K562 (cell line): Measurements from ENCODE around the gene DNAAF6.

Experiments
- CBFB ChIP-seq: sonication (generic); formaldehyde crosslinking; IDR thresholded peaks from 2 replicates; pipeline ENCODE4 v1.4.0; 2020; ENCODE audit warnings: mild to moderate bottlenecking, missing genetic modification reagents
- EZH2 ChIP-seq: IDR thresholded peaks from 2 replicates; pipeline ENCODE4 v1.6.1; 2012; ENCODE audit warnings: low read depth, mild to moderate bottlenecking, inconsistent platforms, low read length, borderline replicate concordance
- HIVEP1 ChIP-seq: fragments of 250-450 bp; sonication (Bioruptor Pico); IDR thresholded peaks from 2 replicates; pipeline ENCODE4 v1.4.0; 2020; ENCODE audit warnings: mild to moderate bottlenecking
- MYC ChIP-seq, 2 experiments: fragments of 250-450 bp in 1 of 2; sonication (Bioruptor Pico) in 1 of 2; IDR thresholded peaks; 2 replicates each; pipeline versions ENCODE4 v1.5.1 to v1.6.1; 2012 to 2021; ENCODE audit warnings: low read depth in 2 of 2, borderline replicate concordance in 1 of 2, improper control_type of control experiment in 1 of 2, low read length in 1 of 2, mild to moderate bottlenecking in 1 of 2, moderate library complexity in 1 of 2
- POLR2AphosphoS5 ChIP-seq: IDR thresholded peaks from 2 replicates; pipeline ENCODE4 v1.6.1; 2011; ENCODE audit warnings: mild to moderate bottlenecking, low read depth, low read length, moderate library complexity; ENCODE audit not compliant: control insufficient read depth, insufficient read depth
- ZFX ChIP-seq: sonication (generic); formaldehyde crosslinking; IDR thresholded peaks from 2 replicates; pipeline ENCODE4 v1.8.0; 2022; ENCODE audit warnings: mild to moderate bottlenecking, missing genetic modification reagents, moderate library complexity
- TF ChIP-seq, protein P1 (sequence below), 3 experiments: IDR thresholded peaks in 2 of 3; conservative IDR thresholded peaks in 1 of 3; 2 replicates each; pipeline ENCODE4 v1.5.1; 2011 to 2012; ENCODE audit warnings: low read length in 3 of 3, mild to moderate bottlenecking in 3 of 3, control low read depth in 2 of 3, improper control_type of control experiment in 1 of 3, inconsistent platforms in 1 of 3, low read depth in 1 of 3, mixed read lengths in 1 of 3, moderate library complexity in 1 of 3; ENCODE audit not compliant: insufficient read depth in 2 of 3
- TF ChIP-seq, protein P2 (sequence below): IDR thresholded peaks from 2 replicates; pipeline ENCODE4 v1.6.1; 2012; ENCODE audit warnings: low read depth, low read length, improper control_type of control experiment, borderline replicate concordance

DNA sequence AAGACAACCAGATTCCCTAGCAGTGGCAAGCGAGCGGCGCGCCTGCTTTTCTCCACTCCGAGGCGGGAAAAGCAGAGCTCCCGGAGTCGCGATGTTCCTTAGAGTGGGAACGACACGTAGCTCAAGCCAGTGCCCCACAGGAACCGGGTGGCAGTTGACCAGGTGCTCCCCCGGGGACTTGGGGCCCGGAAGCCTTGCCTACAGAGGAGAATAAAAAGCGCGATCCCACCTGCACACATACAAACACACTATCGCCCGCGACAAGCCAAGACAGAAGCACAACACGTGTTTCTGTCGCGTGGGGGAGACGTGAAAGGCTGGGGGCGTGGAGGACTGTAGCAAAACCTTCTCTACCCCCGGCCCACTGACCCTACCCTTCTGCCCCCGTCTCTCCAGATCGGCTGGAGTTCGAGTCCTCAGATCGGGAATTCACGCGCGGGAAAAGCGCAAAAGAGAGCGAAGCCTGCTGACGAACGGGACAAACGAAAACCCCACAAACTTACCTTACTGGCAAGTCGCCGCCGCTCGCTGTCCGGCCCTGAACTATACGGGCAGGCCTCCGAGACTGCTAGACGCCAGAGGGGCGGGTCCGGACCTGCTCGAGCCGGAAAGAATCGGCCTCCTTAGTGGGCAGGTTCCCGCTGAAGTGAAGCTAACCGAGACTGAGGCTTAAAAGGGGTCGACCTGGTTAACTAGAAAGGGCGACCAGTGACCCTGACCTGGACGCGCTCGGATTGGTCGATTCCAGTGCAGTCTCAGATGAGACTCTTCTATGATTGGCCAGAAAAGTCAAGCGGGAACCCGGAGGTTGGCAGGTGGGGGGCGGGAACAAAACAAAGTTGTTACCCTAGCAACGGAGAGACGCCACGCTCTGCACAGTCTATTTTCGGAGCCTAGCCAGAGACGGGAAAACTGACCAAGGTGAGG, at the start of gene DNAAF6, which contains the start of gene NUP62CL:
- TF ChIP-seq POLR2AphosphoS5 (peak; percentile 64), EZH2 (no peak), MYC (IDR thresholded peaks at IDR 0.05; ENCODE audit: low read depth, low read length) (no peak), MYC (CRISPR knock-in tag; IDR thresholded peaks at IDR 0.05; ENCODE audit: borderline replicate concordance, low read depth) (peak; percentile 52; the same call in 1 of the 2 replicates), ZFX (peak; percentile 75), CBFB (CRISPR knock-in tag) (no peak), HIVEP1 (CRISPR knock-in tag) (no peak)
- TF ChIP-seq, protein P1, sequence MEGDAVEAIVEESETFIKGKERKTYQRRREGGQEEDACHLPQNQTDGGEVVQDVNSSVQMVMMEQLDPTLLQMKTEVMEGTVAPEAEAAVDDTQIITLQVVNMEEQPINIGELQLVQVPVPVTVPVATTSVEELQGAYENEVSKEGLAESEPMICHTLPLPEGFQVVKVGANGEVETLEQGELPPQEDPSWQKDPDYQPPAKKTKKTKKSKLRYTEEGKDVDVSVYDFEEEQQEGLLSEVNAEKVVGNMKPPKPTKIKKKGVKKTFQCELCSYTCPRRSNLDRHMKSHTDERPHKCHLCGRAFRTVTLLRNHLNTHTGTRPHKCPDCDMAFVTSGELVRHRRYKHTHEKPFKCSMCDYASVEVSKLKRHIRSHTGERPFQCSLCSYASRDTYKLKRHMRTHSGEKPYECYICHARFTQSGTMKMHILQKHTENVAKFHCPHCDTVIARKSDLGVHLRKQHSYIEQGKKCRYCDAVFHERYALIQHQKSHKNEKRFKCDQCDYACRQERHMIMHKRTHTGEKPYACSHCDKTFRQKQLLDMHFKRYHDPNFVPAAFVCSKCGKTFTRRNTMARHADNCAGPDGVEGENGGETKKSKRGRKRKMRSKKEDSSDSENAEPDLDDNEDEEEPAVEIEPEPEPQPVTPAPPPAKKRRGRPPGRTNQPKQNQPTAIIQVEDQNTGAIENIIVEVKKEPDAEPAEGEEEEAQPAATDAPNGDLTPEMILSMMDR (IDR thresholded peaks at IDR 0.05 in 2 of 3, conservative IDR thresholded peaks at IDR 0.05 in 1 of 3; ENCODE audit: insufficient read depth in 2 of 3, low read depth in 1 of 3, low read length in 3 of 3): no peak
- TF ChIP-seq, protein P2, sequence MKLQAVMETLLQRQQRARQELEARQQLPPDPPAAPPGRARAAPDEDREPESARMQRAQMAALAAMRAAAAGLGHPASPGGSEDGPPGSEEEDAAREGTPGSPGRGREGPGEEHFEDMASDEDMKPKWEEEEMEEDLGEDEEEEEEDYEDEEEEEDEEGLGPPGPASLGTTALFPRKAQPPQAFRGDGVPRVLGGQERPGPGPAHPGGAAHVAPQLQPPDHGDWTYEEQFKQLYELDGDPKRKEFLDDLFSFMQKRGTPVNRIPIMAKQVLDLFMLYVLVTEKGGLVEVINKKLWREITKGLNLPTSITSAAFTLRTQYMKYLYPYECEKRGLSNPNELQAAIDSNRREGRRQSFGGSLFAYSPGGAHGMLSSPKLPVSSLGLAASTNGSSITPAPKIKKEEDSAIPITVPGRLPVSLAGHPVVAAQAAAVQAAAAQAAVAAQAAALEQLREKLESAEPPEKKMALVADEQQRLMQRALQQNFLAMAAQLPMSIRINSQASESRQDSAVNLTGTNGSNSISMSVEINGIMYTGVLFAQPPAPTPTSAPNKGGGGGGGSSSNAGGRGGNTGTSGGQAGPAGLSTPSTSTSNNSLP: no peak
